HG03039 (cell line): ENCODE measurements around the gene ATCAY.
"Not testable (repeated sequence)": the region's sequence is repeated elsewhere in the genome, so short reads cannot be mapped to it uniquely, and the experiment has no call there.

Experiments used
- ATAC-seq: cut with Tn5 transposase; IDR thresholded peaks from one replicate; pipeline ENCODE4 v1.9.1; 2021; ENCODE audit warnings: mild to moderate bottlenecking, moderate library complexity; ENCODE audit not compliant: unreplicated experiment

ATCAY gene

DNA sequence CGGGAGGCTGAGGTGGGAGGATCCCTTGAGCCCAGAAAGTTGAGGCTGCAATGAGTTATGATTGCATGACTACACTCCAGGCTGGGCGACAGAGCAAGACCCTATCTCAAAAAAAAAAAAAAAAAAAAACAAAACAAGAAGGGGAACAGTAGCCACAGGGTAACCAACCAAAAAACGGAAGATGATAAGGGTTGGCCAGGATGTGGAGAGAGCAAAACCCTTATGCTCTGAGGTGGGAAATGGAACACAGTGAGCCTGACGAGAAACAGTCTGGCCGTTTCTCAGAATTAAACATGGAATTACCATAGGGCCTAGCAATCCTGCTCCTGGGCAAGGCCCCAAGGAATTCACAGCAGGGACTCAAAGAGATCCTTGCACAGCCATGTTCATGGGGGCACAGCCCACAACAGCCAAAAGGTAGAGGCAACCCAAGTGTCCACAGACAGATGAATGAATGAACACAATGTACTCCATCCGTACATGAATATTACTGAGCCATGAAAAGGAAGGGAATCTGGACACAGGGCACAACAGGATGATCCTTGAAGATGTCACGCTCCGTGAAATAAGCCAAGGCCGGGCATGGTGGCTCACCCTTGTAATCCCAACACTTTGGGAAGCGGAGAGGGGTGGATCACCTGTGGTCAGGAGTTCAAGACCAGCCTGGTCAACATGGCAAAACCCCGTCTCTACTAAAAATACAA, 63.7 kb downstream of the ATCAY start:
- ATAC-seq, result no peak

DNA sequence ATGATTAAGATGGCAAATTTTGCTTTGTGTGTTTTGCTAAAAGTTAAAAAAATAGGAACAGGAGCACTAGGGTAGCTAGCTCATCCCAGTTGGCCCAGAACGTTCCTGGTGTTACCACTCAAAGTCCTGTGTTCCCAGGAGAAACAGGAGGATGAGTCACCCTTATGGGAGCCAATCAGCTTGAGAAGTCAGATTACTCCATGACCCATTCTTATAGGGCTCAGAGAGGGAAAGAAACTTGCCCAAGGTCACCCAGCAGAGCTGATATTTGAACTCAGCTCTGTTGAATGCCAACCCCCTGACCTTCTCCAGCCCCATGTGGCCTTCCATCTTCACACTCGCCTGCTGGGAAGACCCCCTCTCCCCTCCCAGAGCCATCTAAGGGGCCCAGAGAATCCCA, 65.4 kb downstream of the ATCAY start:
- no peak for ATAC-seq

DNA sequence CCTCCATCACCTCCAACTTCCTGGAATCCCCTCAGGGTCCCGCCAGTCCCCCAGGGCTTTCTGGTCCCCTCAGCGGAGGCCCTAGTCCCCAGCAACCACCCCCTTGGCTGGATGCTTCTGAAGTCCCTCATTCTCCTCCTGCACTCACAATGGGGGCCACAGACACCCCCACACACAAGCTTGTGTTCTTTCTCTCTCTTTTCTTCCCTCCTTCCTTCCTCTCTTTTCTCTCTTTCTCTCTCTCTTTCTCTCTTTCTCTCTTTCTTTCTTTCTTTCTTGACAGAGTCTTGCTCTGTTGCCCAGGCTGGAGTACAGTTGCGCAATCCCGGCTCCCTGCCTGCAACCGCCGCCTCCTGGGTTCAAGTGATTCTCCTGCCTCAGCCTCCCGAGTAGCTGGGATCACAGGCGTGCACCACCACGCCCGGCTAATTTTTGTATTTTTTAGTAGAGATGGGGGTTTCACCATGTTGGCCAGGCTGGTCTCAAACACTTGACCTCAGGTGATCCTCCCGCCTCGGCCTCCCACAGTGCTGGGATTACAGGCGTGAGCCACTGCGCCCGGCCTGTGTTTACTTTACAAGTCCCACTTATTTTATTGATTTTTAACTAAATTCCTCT, 66.9 kb downstream of the ATCAY start:
- ATAC-seq, result not testable (repeated sequence)

DNA sequence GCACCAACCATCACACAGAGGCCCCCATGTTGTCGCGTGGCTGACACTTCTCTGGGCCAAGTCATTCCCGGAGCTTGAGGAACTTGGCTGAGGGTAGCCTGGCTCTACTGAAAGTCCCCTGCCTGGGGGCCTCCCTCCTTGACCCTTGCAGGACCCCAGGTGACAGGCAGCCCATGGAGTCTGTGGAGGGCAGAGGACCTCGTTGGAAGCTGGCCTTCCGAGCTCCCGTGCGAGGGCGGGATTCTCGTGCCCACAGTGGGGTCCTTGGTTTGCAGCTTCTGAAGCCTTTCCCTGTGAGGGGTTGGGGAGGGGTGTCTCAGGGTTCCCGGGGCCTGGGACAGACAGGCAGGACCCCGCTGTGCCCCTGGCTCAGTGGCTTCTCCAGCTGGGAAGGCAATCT, 68.8 kb downstream of the ATCAY start:
- no peak for ATAC-seq

DNA sequence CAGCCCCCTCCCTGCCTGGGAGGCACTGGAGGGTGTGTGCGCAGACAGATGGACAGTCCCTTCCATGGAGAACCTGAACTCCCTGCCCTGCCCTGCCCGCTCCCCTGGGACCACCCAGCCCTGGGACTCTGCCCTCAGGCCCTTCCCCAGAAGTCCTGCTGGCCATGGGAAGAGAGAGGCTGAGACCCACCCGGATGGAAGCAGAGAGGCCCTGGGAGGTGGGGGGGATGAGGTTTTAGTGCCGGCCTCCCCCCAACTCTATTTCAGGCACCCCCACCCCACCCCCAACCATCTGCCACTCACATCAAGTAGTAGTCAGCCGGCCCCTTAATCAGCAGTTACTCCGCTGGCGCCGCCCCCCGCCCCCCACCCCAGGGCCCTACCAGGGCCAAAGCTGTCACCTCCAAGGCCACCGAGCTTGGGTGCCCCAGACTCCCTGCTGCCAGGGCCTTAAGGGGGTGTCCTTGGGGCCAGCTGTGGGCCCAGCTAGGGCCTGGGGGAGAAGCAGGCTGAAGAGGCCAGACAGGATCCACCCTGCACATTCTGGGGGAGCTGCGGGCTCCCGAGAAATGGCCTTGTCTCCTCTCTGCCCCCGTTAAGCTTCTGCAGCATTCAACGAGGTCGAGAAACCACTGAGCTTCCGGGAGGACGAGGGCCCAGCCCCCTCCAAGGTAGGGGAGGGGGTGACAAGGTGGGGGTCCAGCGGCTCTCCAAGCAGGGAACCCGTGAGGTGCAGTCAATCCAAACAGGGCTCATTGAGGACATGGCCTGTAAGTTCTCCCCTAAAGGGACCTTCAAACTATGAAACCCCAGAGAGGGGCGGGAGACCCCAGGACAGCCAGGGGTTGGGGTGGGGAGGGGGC, 69.7 kb downstream of the ATCAY start:
- ATAC-seq, result no peak

DNA sequence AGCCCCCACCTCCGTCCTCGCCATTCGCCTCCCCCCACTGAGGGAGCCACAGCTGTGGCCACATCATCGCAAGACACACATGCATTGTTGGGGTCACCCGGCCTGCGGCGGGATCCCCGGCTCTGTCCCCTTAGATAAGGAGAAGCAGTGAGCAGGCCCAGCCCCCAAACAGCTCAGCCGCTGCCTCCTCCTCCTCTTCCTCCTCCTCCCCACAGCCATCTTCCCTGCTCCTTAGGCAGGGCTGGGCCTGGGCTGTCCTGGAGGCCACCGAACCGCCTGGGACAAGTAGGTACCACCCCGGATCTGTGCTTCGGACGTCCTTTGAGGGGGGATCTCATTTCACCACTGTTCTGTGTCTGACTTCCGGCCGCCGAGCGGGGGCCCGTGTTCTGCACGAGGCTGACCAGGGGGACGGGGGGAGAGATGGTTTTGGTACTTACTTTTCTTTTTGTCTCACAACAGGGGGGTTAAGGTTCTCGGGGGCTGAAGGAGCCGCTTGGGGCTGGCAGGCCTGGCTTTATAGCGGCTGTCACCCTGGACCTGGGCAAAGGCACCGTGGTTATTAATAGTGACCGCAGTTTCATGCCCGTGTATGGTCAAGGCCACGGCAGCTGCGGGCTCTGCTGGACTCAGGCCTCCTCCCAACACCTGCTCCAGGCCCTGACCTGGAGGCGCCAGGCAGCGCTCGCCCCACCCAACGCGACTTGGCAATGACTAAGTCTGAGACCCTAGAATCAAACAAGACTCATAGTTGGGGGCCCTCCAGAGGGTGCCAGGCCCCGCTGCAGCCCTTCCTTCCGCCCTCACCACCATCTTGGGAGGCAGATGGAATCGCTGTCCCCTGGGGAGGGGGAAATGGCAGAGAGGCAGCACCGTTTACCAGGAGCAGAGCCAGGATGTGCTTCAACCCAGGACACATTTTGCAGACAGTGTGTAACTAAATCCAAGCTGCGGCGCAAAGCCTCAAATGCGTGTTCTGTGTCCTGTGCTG, 70.7 kb downstream of the ATCAY start:
- no peak for ATAC-seq

DNA sequence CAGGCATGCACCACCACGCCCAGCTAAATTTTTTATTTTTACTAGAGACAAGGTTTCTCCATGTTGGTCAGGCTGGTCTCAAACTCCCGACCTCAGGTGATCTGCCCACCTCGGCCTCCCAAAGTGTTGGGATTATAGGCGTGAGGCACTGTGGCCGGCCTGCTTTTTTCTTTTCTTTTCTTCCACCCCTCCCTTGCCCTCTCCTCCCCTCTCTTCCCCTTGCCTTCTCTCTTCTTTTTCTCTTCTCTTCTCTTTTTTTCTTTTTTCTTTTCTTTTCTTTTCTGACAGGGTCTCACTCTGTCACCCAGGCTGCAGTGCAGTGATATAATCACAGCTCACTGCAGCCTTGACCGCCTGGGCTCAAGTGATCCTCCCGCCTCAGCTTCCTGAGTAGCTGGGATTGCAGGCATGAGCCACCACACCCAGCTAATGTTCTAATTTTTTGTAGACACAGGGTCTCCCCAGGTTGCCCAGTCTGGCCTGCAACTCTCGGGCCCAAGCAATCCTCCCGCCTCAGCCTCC, 72.3 kb downstream of the ATCAY start:
- ATAC-seq, result not testable (repeated sequence)

DNA sequence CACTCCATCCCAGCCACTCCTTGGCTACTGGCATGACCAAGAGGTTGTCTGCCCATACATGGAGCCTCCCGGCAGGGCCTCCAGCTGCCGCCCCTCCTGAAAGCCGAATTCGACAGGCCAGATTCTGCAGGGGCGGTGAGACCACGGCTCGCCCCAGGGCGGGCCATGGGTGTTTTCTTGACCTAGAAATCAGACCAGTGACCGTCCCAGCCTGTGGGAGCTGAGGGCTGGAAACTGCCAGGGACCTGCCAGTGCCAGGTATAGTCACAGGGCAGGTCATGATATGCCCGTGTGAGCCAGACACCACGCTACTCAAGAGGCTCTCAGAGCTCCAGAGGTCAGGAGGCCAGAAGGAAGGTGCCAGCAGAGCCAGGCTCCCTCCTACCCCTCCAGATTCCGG, 73.6 kb downstream of the ATCAY start:
- ATAC-seq, result no peak

DNA sequence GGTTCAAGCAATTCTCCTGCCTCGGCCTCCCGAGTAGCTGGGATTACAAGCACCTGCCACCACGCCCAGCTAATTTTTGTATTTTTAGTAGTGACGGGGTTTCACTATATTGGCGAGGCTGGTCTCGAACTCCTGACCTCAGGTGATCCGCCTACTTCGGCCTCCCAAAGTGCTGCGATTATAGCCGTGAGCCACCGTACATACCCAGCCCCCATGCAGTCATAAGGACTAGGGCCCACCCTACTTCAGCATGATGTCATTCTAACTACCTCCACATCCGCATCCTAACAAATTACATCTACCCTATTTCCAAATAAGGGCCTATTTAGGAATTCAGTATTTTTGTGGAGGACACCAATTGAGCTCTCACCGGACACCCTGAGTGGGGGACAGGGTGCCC, 74.8 kb downstream of the ATCAY start:
- ATAC-seq, result not testable (repeated sequence)

DNA sequence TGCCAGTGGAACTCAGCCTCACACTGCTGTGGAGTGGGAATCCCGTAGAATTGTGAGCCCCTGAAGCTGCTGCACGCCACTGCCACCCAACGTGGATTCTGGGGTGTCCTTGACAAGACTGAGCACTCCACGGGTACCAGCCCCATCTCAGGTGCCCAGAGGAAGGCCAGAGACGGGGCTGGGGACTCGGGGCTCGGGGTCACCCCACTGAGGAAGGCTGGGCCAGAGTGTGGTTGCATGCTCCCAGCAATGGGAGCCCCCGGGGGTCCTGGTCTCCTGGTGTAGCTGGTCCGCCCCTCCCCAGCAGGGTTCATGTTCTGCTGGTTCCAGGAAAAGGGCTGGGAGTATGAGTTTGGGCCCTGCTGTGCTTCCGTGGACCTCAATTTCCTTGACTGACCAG, 75.2 kb downstream of the ATCAY start:
- ATAC-seq, result no peak

DNA sequence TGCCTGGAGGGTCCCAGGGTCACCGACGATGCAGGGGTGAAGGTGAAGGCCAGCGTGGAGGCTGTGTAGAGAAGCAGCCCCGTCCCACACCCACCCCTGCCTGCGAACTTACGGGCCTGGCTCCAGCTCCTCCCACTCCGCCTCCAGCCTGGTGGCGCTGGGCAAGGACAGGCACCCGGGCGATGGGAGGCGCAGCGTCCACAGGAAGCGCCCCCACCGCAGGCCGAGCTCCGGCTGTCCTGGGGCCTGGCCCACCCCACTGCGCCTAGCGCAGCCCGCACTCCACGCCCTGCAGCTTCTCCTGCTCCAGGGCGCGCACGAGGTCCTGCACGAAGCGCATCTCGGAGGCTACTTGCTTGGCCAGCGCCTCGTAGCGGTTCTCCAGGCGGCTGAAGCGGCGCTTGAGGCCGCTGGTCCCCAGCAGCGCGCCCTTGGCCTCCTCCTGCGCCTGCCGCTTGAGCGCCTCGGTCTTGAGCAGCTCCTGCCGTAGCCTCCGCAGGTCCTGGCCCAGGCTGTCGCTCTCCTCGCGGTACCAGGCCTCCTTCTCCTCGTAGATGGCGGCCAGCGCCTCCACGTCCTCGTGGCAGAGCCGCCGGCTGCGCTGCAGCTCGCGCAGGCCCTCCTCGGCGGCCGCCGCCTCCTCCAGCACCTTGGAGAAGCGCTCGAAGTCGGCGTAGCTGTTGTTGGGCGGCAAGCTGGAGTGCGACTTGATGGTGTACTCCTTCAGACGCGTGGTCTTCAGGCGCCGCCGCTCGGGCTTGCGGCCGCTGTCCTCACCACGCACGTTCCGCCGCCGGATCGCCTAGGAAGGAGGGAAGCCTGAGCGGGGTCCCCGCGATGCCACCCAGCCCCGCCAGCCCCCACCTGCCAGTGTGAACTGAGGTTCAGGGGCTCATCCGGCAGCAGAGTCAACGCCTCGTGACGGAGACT, 78.6 kb downstream of the ATCAY start:
- ATAC-seq, result no peak

DNA sequence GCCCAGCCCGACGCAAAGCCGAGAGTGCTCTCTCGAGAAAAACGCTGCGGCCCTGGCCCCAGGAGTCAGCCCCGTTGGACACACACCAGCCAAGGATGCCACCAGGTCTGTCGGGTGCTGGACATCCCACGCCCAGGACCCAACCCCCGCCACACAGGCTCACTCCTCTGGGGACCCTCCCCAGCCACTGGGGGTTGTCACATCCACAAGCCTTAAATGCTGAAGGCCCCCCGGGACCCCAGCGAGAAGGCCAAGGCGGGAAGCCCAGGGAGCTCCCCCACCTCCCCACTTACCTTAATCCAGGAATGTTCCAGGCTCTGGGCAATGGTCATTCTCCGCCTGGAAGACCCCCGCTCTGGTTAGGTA, 79.3 kb downstream of the ATCAY start:
- no peak for ATAC-seq

DNA sequence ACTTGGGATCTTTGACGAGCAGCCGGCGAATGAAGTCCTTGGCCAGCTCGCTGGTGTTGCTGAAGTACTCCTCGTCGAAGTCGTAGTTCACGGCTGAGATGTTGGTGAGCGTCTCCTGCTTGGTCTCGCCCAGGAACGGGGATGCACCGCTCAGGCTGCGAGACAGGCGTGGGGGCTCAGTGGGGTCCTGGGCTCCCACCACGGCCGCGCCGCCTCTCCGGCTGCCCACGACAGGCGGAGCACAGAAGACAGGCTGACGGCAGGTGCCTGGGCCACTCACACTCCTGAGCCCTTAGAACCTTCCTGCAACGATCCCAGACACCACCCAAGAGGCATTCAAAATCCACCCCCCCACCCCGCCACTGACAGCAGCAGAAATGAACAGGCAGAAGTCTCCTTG, 80.5 kb downstream of the ATCAY start:
- ATAC-seq, result no peak

DNA sequence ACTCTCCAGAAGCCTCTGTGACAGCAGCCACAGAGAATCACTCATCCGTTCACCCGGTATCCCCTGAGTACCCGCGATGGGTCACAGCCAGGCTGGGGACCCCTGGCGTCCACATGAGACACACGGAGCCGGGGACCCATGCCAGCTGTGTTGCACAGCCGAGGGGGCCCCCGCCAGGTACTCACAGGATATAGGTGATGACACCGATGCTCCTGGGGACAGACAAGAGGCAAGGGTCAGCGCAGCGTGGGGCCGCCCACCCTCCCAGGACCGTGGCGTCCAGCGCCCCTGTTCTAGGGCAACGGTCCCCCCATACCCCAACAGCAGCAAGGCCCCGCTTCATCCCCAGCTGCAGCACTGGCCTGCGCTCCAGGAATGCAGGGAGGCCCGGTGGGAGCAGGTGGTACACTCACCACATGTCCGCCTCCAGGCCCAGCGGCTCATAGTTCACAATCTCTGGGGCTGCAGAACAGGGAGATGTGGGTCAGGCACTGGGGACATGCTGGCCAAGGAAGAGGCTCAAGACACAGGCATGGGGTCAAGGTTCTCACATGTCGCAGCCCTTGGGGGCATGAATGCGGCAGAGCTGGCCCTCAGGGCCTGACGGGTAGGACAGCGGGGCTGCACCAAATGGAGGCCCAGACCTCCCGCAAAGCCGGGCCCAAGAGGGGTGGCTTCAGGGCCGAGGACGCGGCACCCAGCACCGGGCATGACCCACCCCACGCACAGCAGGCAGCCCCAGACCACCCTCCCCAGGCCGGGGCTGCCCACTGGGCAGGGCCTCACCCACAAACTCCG, 83.2 kb downstream of the ATCAY start:
- ATAC-seq, result no peak

DNA sequence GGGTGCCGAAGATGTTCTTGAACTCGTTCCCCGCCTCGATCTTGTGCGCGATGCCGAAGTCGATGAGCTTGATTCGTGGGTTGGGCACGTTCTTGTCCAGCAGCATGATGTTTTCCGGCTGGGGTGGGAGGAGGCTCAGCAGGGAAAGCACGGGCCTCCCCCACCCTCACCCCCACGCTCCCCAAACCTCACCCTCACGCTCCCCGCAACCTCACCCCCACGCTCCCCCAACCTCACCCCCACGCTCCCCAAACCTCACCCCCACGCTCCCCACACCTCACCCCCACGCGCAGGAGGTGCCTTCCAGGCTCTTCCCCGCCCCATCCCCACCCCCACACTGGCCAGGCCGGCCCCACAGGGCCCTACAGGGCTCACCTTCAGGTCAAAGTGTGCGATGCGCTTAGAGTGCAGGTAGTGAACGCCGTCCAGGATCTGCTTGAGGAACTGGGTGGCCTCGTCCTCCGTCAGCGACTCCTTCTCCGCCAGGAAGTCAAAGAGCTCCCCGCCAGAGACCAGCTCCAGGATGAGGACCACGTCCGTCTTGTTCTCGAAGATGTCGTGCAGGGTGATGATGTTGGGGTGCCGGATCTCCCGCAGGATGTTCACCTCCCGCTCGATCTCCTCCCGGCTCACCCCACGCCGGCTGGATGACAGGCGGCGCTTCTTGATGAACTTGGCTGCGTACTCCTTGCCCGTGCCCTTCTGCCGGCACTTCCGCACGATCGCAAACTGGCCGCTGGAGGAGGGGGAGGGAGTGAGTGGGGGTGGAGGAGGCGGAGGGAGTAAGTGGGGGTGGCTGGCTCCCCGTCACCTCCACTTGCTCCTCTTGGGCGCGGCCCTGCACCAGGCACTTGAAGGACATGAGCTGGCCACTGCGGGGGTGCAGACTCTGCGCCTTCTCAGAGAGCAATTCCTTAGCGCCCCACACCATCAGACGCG, 84.0 kb downstream of the ATCAY start:
- no peak for ATAC-seq

DNA sequence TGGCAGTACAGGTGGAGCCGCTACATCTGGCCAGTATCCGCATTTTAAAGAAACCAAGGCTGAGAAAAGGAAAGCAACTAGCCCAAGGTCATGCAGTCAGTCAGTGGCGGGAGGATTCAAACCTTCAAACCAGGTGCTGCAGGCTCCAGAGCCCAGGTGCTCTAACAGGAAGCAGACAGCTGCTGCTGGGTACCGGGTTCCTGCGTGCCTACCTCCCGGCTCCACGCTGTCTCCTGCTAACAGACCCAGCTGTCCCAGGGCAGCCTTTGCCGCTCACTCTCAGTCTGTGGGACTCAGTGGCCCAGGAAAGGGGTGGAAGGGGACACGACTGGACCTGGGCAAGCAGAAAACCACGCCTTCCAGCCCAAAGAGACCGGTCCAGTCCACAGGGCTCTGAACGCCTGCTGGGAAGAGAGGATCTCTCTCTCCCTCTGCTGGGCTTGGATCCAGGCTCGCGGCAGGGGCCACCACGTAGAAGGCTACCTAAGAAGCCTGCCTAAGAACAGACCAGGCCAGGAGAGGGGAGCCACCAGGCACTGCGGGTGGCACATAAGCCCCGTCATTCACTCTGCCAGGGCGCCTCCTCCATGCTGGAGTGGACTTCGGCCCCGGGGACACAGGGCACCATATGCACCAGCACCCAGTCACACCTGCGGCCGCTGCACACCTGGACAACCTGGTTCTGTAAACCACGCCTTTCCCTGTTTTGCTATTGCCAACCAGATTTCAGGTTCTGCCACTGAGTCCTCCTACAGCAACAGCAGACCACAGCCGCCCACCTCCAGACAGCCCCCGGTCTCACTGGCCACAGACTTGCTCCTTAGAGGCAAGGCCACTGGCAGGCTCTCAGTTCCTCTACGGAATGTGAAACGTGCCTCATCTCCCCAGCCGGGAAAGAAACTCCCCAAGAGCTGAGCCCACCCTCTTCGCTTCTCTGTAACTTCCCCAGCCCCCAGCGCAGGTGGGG, 85.8 kb downstream of the ATCAY start:
- ATAC-seq, result no peak
